Measurements from ENCODE around the gene ANGPTL1.

ANGPTL1 gene, protein sequence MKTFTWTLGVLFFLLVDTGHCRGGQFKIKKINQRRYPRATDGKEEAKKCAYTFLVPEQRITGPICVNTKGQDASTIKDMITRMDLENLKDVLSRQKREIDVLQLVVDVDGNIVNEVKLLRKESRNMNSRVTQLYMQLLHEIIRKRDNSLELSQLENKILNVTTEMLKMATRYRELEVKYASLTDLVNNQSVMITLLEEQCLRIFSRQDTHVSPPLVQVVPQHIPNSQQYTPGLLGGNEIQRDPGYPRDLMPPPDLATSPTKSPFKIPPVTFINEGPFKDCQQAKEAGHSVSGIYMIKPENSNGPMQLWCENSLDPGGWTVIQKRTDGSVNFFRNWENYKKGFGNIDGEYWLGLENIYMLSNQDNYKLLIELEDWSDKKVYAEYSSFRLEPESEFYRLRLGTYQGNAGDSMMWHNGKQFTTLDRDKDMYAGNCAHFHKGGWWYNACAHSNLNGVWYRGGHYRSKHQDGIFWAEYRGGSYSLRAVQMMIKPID

DNA sequence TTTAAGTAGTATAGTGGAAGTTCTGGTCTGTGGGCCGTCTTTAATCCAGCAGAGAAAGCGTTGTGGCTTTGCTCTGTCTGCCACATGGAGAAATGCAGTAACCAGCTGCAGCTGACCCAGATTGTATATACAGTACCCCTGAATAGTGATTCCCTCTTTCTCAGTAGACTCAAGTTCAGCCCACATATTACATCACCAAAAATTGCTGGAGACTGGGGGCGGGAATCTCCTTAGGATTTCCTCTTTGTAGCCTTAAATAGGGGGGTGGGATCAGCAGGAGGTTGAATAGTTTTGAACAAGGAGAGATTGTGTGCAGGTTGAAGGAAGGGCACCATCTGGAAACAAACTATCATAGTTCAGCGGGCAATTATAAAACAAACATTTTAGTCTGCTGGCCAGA is at the start of gene ANGPTL1:
ANGPTL1 (minus strand) TSS at position 134 of the 400 bp plus-strand sequence. CDS start 5,301 bp downstream, outside the sequence.
- DNase-seq: no peak

DNA sequence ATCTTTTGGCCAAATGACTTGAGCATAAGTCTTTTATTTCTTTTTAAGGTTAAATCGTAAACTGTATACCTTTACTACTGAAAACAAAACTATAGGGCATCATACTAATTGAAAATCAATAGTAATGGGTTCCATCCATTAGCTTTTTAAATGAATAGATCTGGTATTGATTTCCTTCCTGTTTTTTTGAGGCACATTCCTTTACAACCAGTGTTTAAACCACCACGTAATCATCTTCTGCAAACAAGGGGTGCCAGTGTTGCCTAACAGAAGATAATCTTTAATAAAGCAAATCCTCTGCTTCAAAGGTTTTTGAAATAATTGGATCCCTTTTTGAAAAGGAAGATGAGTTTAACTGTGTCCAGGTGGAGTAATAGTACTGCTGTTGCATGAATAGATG is 48.7 kb upstream of the ANGPTL1 start:
- no peak for DNase-seq

DNA sequence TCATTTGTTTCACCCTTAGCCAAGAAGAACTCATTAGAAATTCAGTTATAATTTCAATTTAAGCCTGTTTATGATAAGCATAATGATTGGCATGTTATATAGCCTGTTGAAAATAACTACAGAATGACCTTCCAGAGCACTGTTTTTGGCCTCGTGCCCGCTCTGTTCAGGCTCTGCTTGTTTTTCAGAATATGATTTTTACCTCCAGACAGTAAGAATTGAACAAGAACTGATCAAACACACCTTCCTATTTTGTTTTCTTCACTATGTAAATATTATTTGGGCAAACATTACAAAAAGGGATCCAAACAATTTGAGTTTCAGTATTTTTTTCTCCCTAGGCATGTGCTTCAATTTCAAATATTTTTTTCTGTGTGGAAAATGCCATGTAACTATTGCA is 48.1 kb upstream of the ANGPTL1 start:
- DNase-seq: no peak

DNA sequence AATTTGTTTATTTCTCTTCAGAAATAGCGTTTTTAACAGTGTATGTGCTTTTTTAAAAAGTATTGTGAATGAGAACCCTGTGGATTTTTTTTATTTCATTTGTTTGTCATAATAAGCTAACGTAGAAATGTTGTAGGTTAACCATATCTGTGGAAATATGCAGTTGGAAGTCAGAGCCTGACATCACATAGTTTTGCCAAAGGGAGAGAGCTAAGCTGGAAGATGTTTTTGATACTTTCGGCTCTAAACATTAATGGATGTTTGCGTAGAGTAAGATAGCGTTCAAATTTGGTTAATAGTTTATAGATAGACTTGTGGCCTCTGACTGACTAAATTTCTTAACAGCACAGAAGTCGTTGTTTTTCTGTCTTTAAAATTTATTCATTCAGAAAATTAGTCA is 47.4 kb upstream of the ANGPTL1 start:
- no peak for DNase-seq

DNA sequence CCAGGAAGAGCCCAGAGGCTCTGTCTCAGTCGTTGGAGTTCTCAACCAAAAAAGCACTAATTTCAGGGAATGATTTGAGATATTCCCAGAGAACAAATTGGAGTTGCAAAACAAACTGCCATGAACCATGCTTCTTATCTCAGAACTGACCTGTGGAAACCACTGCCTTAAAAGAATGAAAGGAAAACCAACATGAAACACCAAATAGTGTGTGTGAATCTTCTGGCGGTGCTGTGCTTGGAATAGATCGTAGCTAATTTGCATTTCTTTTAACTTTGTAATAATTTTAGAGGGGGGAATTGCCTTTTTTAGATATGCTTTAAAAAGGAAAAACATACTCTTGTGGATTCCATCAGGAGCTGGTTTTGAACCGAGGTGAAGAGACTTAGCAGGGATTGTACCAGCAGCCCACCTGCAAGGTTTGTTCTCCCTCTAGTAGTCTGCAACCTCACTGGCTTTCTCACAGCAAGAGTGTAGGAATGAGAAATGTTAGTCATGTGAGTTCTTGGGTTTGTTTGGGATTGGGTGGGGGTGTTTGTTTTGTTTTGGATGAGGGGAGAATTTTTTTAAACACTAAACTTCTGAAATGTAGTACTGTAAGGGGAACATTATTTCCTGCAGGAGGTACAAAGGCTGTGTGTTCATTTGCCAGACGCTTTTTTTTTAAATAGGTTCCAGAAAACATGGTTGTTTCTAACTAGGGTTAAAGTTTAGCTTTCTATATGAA is 45.7 kb upstream of the ANGPTL1 start:
- no peak for DNase-seq

DNA sequence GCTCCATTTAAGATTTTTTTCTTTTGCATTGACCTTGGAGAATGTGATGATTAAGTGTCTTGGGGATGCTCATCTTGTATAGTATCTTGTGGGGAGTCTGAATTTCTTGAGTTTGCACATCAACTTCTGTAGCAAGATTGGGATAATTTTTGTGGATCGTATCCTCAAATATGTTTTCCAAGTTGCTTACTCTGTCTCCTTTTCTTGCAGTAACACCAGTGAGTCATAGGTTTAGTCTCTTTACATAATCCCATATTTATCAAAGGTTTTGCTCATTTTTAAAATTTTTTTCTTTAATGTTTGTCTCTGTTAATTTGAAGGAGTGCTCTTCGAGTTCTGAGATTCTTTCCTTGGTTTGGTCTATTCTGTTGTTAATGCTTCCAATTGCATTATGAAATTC is 41.7 kb upstream of the ANGPTL1 start:
- DNase-seq: no peak

DNA sequence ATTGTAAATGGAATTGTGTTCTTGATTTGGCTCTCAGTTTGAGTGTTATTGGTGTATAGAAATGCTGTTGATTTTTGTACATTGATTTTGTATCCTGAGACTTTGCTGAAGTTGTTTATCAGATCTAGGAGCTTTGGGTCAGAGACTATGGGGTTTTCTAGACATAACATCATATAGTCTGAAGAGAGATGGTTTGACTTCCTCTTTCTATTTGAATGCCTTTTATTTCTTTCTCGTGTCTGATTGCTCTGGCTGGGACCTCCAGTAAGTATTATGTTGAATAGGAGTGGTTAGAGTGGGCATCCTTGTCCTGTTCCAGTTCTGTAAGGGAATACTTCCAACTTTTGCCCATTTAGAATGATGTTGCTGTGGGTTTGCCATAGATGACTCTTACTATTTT is 39.1 kb upstream of the ANGPTL1 start:
- DNase-seq: no peak

DNA sequence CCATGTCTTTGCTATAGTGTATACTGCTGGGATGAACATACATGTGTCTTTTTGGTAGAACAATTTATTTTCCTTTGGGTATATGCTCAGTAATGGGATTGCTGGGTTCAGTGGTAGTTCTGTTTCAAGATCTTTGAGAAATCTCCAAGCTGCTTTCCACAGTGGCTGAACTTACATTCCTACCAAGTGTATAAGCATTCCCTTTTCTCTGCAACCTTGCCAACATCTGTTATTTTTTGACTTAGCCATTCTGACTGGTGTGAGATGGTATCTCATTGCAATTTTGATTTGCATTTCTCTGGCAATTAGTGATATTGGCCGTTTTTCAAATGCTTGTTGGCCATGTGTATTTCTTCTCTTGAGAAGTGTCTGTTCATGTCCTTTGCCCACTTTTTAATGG is 37.5 kb upstream of the ANGPTL1 start:
- DNase-seq: no peak

DNA sequence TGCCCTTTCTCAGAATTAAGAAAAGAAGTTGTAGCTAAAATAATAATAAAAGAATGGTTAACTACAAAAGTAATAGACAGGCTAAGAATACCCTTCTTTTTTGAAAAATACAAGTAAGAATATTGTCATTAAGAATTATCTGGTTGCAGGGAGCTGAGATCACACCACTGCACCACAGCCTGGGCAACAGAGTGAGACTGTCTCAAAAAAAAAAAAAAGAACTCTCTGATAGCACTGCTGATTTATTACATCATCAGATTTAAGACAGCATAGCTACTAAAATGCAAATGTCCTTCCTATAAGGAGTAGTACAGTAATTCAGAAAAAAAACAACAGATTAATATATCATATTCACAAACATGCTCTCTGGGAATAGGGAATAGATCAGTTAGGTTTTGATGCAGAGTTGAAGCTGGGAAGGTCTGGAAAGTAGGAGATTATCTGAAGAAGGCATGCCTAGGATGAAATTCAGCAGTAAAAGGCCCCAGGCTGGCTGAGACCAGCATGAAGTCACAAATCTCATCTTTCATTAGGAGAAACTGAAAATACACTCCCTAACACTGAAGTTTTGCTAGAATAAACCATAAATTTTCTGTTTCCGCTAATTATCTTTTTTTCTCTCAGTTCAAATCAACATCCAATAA is 30.7 kb upstream of the ANGPTL1 start:
- DNase-seq: no peak

DNA sequence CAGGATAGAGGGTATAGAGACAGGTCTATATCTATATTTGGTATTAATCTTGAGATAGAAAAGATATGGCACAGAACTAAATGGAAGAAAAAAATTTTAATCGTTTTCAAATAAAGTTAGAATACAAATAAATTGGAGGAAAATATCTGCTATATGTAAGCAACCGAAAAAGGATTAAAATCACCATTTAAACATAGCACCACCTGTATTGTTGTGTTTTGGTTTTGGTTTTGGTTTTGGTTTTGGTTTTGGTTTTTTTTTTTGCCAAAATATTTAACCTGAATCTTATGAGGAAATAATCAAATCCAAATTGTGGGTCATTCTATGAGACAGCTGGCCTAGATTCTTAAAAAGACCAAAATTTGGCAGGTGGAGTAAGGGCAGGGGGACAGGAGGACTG is 28.5 kb upstream of the ANGPTL1 start:
- no peak for DNase-seq

DNA sequence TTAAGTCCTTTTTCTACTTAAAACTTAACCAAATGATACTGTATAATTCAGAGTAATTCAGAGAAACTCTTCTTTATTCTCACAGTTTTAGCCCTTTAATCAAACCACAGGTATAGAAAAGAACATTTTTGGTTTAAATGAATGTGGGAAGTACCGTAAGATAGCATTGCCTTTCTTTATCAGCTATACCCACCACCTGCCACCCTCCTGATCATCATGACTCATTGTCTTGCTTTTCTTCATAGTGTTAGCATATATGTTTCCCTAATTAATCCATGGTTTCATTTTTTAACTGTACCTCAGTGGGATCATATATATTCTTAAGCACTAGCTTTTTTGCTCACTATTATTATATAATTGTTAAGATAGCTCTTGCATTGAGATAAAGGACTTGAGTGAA is 27.5 kb upstream of the ANGPTL1 start:
- DNase-seq: no peak

DNA sequence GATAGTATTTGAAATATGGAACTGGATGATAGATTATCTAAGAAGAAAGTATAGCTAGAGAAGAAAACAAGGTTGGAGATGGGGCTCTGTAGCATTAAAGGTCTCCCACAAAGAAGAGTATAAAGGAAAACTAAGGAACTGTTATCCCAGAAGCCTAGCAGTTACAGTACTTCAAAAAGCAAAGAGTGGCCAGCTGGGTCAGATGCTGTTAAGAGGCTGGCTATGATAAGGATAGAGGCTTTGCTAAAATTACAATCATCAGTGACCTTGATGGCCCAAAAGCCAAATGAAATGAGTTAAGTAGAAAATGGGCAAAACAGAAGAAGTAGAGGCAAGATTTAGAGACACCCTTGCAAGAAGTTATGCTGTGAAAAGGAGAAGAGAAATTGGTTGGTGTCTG is 25.1 kb upstream of the ANGPTL1 start:
- no peak for DNase-seq

DNA sequence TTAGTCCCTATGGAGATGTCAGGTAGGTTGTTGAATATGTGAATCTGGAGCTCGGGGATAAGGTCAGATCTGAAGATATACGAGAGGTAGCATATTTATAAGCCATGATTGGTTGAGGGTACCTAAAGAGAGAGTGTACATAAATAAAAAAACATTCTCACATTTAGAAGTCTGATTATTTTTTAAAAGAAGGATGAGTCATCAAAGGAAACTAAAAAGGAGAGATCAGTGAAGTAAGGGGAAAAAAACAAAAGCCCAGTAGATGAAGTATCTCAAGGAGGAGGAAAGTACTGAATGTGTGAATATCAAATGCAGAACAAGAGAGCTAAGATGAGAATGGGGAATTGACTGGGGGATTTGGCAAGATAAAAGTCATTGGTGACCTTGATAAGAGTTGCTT is 15.7 kb upstream of the ANGPTL1 start:
- DNase-seq: no peak

DNA sequence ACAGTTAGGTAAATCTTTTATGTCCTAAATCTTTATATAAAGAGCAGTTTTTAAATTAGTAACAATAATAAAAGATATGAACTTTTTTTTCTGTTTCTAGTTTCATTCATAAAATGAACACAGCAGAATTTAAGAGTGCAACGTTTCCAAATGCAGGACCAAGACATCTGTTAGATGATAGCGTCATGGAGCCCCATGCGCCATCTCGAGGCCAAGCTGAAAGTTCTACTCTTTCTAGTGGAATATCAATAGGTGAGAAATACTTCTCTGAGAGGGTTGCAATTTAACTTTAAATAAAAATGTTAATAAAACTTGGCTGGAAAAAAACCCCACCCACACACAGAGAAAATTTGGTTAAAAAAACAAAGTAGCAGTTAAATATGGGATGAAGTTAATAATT is 15.0 kb upstream of the ANGPTL1 start:
- no peak for DNase-seq

DNA sequence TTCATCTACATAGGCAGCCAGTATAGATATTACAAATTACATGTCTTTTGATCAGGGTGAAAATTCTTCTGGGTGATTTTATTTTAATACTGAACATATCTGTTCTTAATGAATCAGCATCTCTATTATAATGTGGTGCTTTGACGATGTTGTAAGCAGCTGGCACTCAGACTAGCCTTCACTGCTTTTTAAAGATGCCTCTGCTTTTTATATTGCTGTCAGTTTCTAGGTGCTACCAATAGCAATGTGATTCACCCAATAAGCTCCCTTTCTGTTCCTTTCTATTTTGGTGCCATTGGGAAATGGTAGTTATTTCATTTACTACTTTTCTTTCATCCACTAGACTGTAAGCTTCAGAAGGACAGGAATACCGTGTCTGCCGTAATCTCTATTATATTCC is 11.1 kb upstream of the ANGPTL1 start:
- no peak for DNase-seq

DNA sequence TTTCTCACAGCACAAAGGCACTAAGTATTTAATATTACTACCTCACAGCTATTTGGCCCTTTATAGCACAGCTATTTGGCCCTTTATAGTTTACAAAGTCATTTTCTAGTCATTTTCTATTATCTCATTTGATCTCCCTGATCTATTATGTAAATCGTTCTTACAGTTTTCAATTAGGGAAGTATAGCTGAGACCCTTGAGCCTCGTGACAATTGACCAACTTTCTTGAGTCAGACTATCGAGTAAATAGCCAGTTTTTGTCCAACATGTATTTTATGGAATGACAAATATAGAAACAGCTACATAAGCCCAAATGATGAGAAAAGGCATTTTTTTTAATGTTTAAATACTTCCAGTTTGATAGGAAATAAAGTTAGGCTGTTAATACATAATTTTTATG is 7.0 kb upstream of the ANGPTL1 start:
- no peak for DNase-seq

DNA sequence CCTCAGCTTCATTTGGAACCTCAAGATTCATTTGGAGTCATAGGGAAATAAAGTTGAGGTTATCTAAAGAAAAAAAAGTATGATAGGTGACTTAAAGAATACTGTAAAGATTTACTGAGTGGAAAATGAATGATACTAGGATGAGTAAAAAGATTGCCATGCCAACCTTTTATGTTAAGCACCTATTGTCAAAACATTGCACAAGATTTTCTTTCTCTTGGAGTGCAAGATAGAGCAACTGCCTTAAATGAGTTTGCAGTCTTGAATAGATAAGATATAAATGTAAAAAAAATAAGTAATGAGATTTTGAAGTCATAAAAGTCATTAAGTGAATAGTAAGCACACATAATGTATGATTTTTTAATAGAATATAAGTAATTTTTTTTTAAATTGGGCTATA is 5.1 kb upstream of the ANGPTL1 start:
- DNase-seq: no peak

DNA sequence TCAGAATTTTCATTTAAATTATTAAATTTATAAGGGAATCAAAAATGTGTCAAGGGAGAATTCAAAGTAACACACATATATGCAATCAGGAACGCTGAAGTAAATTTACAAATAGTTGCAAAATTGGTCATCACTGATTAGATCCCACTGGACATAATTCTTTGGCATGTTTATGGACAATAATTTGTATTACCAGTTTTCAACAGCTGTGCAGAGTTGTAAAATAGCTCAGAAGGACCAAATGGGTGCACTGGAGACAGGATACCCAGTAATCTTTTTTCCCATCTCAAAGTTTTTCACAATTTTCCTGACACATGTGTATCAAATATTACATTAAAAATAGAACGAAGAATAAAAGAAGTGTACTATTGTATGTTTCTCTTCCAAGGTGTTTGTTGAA is 4.1 kb upstream of the ANGPTL1 start:
- DNase-seq: no peak

DNA sequence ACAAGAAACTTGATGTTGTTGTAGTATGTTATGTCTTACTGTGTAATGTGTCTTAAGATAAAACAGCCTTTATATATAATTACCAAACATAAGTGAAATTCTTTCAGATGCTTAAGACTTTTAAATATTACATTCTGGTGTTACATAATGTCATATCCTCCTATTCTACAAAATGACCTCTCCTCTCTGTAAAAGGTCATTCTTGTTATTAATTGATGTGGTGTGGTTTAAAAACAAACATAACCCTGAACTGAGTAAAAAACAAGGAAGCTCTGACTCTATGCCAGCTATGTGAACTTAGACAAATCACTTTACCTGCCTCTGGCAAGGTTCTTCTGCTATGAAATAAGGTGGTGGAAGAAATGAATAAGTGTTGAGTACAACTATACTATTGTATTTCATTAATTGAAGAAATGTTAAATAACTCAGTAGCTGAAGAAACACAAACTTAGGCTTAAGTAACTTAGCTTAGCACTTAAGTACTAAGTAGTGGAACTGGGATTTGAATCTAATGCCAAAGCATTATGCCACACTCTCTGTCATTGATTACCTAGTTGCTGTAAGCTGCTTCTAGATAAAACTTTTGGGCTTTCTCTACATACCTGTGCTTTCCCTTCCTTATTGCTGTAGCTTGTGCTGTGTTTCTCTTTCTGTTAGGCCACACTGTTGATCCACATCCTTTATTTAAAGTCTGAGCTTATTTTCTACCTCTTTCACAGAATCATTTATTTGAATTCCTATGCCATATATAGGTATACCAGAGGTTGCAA is 859 bp upstream of the ANGPTL1 start:
- no peak for DNase-seq

DNA sequence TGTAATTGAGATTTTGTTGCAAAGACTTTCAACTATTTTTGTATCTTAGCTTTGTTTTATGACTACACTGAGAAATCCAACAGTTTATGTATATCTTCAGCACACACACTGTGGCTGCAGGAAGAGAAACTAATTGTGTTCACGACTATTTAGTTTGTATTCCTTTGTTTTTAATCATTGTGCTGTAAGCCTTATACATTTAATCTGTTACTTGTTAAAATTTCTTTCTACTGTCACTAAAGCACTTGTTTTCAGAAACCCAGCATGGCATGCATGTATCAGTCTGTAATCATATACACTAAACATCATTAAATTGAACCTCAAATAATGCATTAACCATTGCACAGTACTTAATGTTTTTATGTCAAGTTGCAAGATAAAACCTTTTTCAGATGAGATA is 656 bp downstream of the ANGPTL1 start:
- no peak for DNase-seq

DNA sequence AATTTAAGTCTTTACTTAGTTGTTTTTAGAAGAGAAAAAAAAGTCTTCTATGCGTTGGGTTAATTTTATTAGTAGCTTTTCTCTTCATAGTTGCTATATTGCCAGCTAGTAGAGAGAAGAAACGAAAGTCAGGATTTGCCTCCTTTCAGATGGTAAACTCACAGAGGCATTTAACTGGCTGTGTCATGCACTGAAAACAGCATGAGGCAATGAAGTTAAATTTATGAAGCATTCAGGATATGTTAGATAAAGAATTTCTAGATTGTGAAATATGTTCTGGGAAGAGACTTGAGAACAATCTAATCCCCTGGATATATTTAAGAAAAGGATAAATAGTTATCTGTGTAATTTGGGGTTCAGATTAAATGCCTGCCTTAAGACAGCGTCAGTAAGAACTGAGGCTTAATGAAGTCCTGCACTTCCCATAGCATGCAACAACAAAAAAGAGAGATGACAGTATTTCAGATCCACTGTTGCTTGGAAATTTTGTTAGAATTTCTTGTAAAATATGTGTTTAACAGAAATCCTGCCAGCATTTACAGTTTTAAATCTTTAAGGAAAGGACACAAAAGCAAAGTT is 1.7 kb downstream of the ANGPTL1 start:
- DNase-seq: no peak

DNA sequence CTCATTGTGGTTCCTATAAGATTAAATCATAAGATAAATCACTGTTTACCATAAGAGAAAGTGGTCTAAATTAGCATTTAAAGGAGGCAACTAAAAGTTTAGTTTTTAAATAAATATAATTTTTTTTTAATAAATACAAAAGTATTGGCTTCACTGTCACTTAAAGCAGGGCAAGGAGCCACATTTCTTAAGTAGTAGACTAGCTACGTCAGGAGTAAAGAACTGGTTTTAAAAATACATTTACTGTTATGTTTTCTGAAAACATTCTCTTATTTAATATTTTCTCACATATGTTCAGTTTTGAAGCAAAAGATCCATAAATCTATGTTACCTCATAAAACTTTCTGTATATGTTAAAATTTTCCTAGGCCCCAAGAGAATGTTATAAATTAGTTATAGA is 2.2 kb downstream of the ANGPTL1 start:
- DNase-seq: no peak

DNA sequence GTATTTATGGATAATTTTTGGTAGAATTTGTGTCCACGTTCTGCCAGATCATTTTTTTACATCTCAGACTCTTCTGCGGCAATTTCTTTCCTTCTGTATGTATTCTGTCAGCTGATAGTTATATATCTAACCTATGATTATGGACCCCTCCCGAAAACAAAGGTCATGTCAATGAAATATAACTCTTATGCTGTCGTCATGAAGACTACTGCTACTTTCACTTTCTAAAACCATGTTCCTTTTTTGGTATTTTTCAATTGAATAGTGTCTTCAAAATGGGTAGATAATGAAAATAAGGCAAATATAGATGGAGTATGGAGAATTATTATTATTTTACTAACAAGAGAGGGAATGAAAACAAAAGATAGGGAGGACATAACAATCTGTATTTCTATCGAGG is 3.2 kb downstream of the ANGPTL1 start:
- no peak for DNase-seq

Measured in COR-L47 (cell line).